Endothelial cell of umbilical vein (primary cell): ENCODE results near the gene RPL18A. TPM values are rescaled to one million over a fixed set of nuclear protein-coding genes. Genes with fewer than 3 reads are reported as not detected.

Source experiments
- BruUV-seq: library from RNA; stranded (reverse); fragments of 400-500 nt; replicated peaks from 2 replicates; lab custom pipeline; 2021; lab: Mats Ljungman, UMichigan
- CTCF ChIA-PET: fragments of 300-600, 350-600 bp; sonication (Branson Sonifier 250); formaldehyde crosslinking; loops from one replicate; lab custom pipeline; 2021; ENCODE audit warnings: antibody characterized with exemption, inconsistent platforms; lab: Charles Lee
- POLR2A ChIA-PET: fragments of 300-600, 350-600 bp; sonication (Branson Sonifier 250); formaldehyde crosslinking; loops from one replicate; lab custom pipeline; 2021; ENCODE audit warnings: antibody characterized with exemption, inconsistent platforms; lab: Charles Lee
- DNase-seq: peaks from one replicate; pipeline ENCODE4 v3.0.0-alpha.2; 2011; ENCODE audit warnings: low read depth, low spot score
- FAIRE-seq: peaks from 2 replicates; lab custom pipeline; 2011; peaks lifted over from hg19 to GRCh38; lab: Jason Lieb, UNC
- H2AFZ ChIP-seq: 2 replicates; pipeline ENCODE4 v1.6.0; 2012; ENCODE audit warnings: low read depth, low read length, control low read depth, inconsistent platforms
- H3K27ac ChIP-seq: 2 replicates; pipeline ENCODE4 v1.5.1; 2011; ENCODE audit warnings: low read depth, mild to moderate bottlenecking, control low read depth, low read length, moderate library complexity; ENCODE audit not compliant: insufficient read depth
- H3K27me3 ChIP-seq, 2 experiments: 2 replicates each; pipeline versions ENCODE4 v1.6.0 to v1.6.1; 2011; ENCODE audit warnings: low read length in 2 of 2, mixed read lengths in 1 of 2; ENCODE audit not compliant: control insufficient read depth in 2 of 2, insufficient read depth in 2 of 2
- H3K36me3 ChIP-seq, 2 experiments: 2 replicates in 1 of 2; 3 replicates in 1 of 2; pipeline ENCODE4 v1.5.1; 2011; ENCODE audit warnings: low read length in 2 of 2, mild to moderate bottlenecking in 1 of 2, moderate library complexity in 1 of 2; ENCODE audit not compliant: control insufficient read depth in 2 of 2, insufficient read depth in 2 of 2; ENCODE audit errors: extremely low read depth in 1 of 2
- H3K4me1 ChIP-seq: 3 replicates; pipeline ENCODE4 v1.5.1; 2011; ENCODE audit warnings: mild to moderate bottlenecking, low read length; ENCODE audit not compliant: control insufficient read depth, insufficient read depth; ENCODE audit errors: extremely low read depth
- H3K4me2 ChIP-seq: 2 replicates; pipeline ENCODE4 v1.6.1; 2011; ENCODE audit warnings: low read length, control low read depth, mixed read lengths; ENCODE audit not compliant: insufficient read depth
- H3K4me3 ChIP-seq, 3 experiments: fragments of 200-600 bp in 1 of 3; sonication (generic), shearing (Covaris generic) in 1 of 3; replicated peaks in 1 of 3; 2 replicates each; pipeline ENCODE4 v1.5.1; 2011 to 2016; ENCODE audit warnings: control low read depth in 3 of 3, low read length in 3 of 3, mild to moderate bottlenecking in 2 of 3, inconsistent platforms in 1 of 3, low read depth in 1 of 3, moderate library complexity in 1 of 3; ENCODE audit not compliant: insufficient read depth in 1 of 3
- H3K79me2 ChIP-seq: 2 replicates; pipeline ENCODE4 v1.6.0; 2012; ENCODE audit warnings: low read length, inconsistent platforms; ENCODE audit not compliant: control insufficient read depth, insufficient read depth
- H3K9ac ChIP-seq: replicated peaks from 2 replicates; pipeline ENCODE3; 2011; ENCODE audit warnings: low read length, control low read depth; ENCODE audit not compliant: insufficient read depth; ENCODE audit errors: extremely low read depth
- H3K9me1 ChIP-seq: replicated peaks from 3 replicates; pipeline ENCODE4 v1.6.0; 2011; ENCODE audit warnings: mild to moderate bottlenecking, low read length; ENCODE audit not compliant: control insufficient read depth, insufficient read depth; ENCODE audit errors: extremely low read depth
- H3K9me3 ChIP-seq: replicated peaks from 2 replicates; pipeline ENCODE4 v1.5.1; 2012; ENCODE audit warnings: low read length, inconsistent platforms; ENCODE audit not compliant: control insufficient read depth, insufficient read depth
- H4K20me1 ChIP-seq: replicated peaks from 2 replicates; pipeline ENCODE3; 2011; ENCODE audit warnings: mild to moderate bottlenecking, low read length; ENCODE audit not compliant: control insufficient read depth, insufficient read depth; ENCODE audit errors: extremely low read depth
- GATA2 ChIP-seq: IDR thresholded peaks from 2 replicates; pipeline ENCODE4 v1.7.0; 2011; ENCODE audit warnings: low read depth, mild to moderate bottlenecking, moderate library complexity, mixed read lengths, low read length; ENCODE audit not compliant: insufficient read length, insufficient read depth
- JUN ChIP-seq: IDR thresholded peaks from 2 replicates; pipeline ENCODE4 v1.6.1; 2011; ENCODE audit warnings: borderline replicate concordance, low read depth; ENCODE audit not compliant: insufficient read length, insufficient read depth
- POLR2AphosphoS5 ChIP-seq: IDR thresholded peaks from 2 replicates; pipeline ENCODE4 v1.6.1; 2012; ENCODE audit warnings: low read depth, mild to moderate bottlenecking, control low read depth, low read length, moderate library complexity; ENCODE audit not compliant: insufficient read depth
- dilution Hi-C: fragments of 300-500 bp; cut with MboI; formaldehyde crosslinking; loops from one replicate; pipeline ENCODE4 v1.15.0; 2019; ENCODE audit warnings: low sequenced_read_pairs; ENCODE audit not compliant: extremely low pct_ligation_motif_present
- intact Hi-C: fragments of 100-400 bp; cut with micrococcal nuclease; formaldehyde crosslinking; loops from one replicate; pipeline ENCODE4 v1.10.0; 2022
- polyA plus RNA-seq, 4 experiments: library from polyadenylated mRNA; depleted of rRNA in 3 of 4; stranded (reverse) in 3 of 4; unstranded in 1 of 4; fragments of >200 nt; gene quantifications; 2 replicates each; pipeline versions ENCODE4 v1.2.1 to v1.2.3, GENCODE V29; 2011 to 2012; ENCODE audit warnings: missing spikeins in 1 of 4
- total RNA-seq: library from RNA; stranded (reverse); gene quantifications from 2 replicates; pipeline ENCODE4 v1.2.3, GENCODE V29; 2021
- TF ChIP-seq, protein P1 (sequence below): IDR thresholded peaks from 2 replicates; pipeline ENCODE4 v1.6.1; 2011; ENCODE audit not compliant: insufficient read depth, insufficient read length

RPL18A gene
- total and polyA plus RNA-seq, 2 donors (not counting 3 experiments of a cell fraction or from before 2014, with no cell fraction given): 1,970 to 2,869 TPM

- ChIA-PET CTCF (interaction anchor here (0.5 to 1.2 kb wide), 2 partner anchors 8 to 10 kb away, joined by 4 read pairs; partner anchors contain the start of gene SLC5A5), POLR2A (no interaction called here)
- intact Hi-C loops: no loop called here
- FAIRE-seq: no peak
- Histone ChIP-seq H3K27me3 (no peaks in the 10 kb centered on the region), H3K4me2 (peak overlapping the region; percentile 70), H3K4me3 (peak overlapping the region in 2 of 3 experiments; percentile 83 to 96), H3K9me3 (no peaks in the 10 kb centered on the region), H3K27ac (no peak overlapping the region), H3K9me1 (no peaks in the 10 kb centered on the region), H2AFZ (no peak overlapping the region), H3K9ac (peak overlapping the region; percentile 95), H3K4me1 (peaks cover 15% of the 10 kb centered on the region), H3K36me3 (peaks cover 19 to 31% of the 10 kb centered on the region in 2 experiments), H3K79me2 (peaks cover 32% of the 10 kb centered on the region), H4K20me1 (peaks cover 4% of the 10 kb centered on the region)
- no peak for DNase-seq
- peak; percentile 13 for TF ChIP-seq POLR2AphosphoS5
- TF ChIP-seq GATA2: no peak
- TF ChIP-seq, protein P1, sequence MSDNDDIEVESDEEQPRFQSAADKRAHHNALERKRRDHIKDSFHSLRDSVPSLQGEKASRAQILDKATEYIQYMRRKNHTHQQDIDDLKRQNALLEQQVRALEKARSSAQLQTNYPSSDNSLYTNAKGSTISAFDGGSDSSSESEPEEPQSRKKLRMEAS: no peak
- no peak for TF ChIP-seq JUN
- BruUV-seq: no TSS peak
- dilution Hi-C loops: no loop called here
Observed at GRCh38 chr19:17861542-17862402, 2.1 kb downstream of the RPL18A start.
